ENCODE results near the gene ZNF699.

The ZNF699 gene

GRCh38 chr19:9283485-9283884 is 26.2 kb downstream of the ZNF699 start:
- DNase-seq, result peak in 1 of 2 experiments; percentile 12

- DNase-seq, result no peak
These were observed 58.4 kb downstream of the ZNF699 start for GRCh38 chr19:9251236-9251635.

GRCh38 chr19:9250630-9251029 is 59.0 kb downstream of the ZNF699 start, which contains the start of gene OR7E24:
OR7E24 (plus strand) TSS chr19:9250930; CDS start chr19:9251044, 114 bp downstream.
- no peak for DNase-seq
